NCI-H2107 treated with DMSO at 0.1 percent for 48 hours (cell line): Measurements from ENCODE around the gene ADD2.

ENCODE experiments used
- DNase-seq: peaks from one replicate; lab custom pipeline; 2025; ENCODE audit not compliant: unreplicated experiment; lab: John Stamatoyannopoulos, UW

Gene ADD2

DNA sequence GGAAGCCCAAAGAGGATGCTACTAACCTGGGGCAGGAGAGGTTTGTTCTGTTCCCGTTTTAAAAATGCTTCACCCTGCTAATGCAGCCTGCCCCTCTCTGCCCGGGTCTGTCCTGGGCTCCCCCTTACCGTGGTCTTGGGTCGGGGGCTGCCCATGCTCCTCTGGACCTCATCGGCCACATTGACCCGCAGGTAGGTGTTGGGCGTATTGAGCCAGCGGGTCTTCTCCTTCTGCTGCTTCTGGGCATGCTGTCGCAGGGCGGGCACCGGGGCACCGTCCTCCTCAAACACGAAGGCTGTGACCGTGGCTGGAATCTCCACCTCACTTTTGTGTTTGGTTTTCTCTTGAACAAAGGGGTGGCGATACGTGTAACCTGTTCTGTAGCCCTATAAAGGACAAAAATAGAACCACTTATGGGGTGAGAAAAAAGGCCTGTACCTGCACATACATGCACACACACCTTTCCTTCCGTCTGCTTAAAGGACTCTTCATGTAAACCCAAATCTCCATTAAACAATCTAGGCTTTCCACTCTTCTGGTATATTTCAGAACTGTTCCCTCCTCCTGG, 89.3 kb downstream of the ADD2 start:
- no peak for DNase-seq

DNA sequence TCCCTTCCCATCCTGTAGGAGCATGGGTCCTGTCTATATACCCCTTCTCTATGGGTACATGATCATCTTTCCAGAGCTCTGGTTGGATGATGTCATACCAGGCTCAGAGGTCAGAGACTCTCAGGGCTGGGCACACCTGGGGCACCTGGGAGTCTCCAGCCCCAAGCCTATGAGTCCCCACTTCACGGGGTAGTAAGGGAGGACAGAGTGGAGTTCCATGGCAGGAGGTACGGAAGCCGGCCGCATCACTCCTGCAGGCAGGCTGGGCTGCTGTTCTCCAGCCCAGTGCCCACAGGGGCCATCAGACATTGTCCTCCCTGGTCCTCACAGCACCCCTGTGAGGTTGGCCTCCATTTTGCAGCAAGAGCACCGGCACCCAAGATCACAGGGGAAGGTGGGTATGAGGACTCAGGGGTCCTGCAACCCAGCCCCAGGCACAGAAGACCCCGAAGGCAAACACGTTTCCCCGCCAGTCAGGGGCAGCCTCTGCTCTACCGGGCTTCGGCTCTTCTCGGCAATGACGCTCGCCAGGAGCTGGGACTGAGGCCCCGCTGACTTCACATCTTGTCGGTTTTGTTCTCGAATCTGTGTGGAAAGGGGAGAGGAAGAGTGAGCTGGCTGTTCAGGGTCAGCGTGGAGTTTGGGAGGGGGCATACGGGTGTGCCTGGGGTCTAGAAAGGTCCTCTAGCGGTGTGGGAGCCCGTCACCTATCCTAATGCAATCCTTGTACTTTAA, 91.5 kb downstream of the ADD2 start:
- DNase-seq: no peak

DNA sequence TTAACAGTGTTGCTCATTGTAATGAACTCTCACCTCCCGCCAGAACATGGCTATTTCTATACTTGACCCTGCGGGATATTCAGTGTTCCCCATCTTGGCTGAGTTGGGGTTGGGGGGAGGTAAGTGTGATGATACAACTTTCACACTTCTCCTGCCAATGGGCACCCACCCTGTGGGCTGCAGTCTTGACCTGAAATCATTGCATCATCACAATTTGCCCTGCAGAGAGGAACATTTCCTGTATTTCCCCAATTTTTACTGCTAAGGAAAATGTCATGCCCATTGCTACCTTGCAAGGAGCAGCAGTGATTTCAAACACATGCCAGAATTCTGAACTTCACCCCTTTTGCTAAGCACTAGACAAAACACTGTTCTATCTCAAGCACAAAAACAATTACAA, 92.1 kb downstream of the ADD2 start:
- no peak for DNase-seq

DNA sequence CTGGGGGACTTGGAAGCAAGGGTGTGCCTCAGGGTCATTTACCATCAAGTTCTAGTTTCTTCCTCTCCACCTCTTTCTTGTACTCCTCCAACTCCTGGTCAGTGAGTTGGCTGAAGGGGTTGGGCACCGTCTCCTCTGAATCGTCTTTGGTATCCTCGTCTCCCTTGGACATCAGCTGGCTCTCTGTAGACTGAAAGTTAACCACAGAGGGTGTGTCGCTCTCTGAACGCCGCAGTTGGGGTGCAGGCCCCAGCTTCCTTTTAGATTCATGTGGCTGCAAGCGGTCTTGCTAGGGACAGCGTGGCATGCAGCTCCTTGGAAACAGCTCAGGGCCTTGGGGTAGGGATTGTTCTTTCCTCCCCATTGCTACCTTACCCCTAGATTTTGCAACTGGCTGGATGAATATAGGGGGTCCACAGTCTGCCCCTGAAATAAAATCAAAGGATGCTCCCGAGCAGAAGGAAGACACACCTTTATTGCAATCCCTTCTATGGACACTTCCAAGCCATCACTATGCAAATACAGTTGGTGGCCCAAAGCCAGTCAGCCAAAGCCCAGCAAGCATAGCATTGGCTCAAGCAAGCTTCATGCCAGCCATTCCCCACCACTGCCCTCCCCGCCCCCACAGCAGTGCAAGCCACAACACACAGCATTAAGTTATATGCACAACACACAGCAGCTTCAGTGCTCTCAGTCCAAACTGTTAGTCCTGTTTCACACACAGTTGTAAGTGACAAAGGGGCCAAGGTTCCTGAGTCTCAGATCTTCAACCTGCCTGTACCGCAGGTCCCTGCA, 93.2 kb downstream of the ADD2 start:
- DNase-seq: no peak

DNA sequence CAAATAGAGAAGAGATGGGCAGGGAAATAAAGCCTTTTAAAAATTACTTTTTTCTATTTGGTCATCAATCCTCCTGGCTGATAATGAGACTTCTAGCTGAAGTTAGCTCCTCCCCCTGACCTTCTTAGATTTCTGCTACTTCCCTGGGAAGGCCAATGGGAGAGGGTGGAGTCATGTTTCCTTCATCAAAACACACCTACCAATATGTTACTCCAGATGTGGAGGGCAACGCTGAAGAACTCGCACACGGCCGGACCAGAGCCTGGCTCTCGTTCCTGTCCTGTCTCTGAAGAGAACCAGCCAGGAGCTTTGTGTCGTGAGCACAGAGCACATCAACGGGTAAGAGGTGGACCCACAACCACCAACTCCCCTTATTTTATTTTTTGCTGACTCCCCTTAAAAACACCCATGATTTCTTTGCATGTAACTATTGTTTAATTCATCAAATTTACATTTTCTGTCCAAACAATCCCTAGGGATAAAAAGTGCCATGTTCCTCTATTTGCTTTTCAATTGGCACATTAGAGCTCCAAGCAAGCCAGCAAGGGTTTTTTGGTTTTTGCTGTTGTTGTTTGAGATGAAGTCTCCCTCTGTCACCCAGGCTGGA, 94.9 kb downstream of the ADD2 start:
- no peak for DNase-seq

DNA sequence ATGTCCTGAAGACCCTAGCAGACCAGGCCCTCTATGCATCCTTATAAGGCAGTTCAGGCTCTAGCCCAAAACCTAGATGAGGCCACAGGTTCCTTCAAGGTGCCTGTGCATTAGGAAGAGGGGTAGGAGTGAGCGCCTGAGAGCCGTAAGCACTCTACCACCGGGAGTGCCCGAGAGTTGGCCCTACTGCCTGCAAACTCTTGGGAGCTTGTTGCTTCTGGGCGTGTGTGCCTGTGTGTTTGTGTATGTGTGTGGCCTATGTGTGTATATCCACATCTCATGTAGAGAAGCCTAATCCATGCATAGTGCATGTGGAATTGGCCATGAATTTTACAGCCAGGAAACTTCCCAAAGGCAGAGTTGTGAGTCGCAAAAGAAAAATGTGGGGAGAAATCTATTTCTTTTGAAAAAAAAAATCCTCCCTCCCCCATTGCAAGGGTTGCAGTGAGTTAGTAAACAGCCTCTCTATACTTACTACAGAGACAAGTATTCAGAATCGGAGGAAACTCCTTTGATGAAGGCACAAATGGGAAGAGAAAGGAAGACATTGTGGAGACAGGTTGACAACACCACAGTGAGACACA, 96.8 kb downstream of the ADD2 start:
- DNase-seq: no peak

DNA sequence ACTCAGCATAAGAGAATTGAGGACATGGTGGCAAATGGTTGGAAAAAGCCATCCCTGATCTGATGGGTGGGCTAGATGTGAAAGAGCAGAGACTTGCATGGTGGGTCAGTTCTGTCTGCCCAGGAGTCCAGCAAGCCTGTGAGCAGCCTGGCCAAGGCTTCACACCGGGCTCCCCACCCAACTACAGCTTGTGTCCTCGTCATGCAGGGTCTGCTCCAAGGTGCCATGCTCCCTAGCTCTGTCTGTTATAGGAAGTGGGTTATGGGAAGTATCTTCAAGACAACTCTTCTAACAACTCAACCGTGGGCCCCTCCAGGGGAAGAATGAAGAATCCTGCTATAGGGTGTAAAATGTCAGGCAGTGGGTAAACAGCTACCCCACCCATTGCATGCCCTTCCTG, 97.4 kb downstream of the ADD2 start:
- no peak for DNase-seq

DNA sequence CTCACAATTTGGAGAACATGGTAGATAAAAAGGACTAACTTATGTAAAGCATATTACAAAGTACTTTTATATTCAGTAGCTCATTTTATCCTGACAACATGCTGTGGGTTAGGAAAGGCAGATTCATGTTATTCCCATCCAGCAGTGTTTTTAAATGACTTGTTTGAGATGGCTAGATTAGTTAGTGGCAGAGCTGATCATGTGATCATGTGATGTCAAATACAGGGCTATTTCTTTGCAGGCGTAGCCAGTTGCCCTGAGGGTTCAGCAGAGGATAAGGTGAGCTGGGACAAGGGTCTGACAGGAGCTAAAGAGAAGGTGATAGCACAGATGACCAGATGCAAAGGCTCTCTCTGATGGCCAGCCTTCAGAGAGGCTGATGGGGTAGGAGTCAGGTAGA, 97.8 kb downstream of the ADD2 start:
- DNase-seq: no peak

DNA sequence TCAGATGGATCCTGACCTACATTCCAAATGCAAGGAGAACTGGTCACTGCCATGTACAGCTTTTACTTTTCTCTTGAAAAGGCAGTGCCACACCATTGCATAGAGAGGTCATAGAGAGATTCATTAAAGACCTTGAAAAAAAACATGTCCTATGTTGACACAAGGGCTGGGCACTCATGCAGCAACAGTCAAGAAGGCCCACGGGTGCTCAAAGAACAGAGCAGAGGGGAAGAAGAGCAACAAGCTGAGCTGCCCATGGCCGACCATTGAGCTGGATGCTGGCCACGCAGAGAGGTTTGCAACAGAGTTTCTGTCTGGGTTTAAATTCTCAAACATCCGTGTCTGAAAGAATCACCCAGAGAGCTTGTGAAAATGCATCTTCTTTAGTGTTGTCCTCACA, 99.1 kb downstream of the ADD2 start:
- no peak for DNase-seq

DNA sequence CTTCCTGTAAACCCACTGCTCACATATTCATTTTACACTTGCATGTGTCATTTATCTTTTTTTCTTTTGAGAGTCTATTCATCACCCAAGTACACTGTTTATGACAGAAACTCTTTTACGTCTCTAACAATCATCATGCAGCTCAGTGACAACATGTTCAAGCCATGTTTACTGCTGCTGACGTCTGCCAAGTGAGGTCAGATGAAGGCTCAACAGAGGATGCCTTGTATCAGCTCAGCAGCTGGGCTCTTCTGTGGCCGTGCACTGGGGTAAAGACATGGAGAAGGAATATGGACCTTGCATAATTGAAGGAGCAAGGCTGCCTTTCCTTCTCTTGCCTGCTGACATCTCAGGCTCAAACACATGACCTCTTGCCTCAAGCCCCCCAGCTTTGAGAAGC, 99.6 kb downstream of the ADD2 start:
- DNase-seq: no peak

DNA sequence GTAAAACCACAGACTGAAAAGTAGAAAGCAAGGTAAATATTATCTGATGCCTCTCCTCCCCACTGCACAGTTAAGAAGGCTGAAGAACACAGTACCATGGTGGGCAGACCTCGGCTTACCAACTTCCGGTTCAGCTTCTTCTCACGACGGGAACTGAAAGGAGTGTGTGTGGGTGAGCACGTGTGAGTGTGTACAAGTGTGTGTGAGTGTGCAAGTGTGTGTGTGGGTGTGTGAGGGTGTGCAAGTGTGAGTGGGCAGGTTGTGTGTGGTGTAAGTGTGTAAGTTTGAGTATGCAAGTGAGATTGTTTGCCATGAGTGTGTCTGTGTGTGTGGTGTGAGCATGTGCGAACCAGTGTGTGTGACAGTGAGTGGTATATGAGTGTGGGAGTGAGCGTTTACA, 103.5 kb downstream of the ADD2 start:
- no peak for DNase-seq

DNA sequence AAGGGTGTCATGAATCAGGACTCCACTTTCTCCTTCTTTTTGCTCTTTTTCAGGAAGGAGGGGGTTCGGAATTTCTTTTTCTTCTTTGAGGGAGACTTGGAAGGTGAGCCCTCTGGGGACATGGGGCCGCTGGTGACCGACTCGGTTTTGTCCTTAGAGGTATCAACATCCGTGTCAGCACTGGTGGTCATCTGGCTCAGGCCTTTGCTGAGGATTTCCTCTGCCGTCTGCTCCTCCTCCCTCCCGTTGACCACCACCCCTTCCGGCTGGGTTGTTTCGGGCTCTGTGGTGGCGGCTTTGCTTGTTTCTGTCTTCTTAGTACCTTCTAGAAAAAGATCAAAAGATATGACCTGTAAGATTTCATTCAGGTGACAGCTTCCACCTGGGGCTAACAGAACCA, 104.6 kb downstream of the ADD2 start:
- DNase-seq: no peak

DNA sequence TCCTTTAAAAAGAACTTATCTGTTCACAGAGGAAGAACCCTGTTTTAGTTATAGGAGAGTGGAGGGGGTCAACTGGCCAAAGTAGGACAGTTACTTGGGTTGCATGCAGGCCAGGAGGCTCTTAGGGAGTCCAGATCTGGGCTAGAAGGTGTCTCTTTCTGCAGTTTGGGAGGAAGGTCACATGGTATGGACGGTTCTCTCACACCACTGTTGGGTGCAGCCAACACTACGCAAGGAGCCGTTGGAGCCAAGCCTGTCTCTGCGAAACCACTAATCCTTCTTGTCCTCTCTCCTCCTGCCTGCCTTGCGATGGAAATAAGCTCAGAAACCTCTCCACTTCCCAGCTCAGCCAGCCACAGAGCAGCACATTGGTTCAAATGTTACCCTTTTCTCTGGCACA, 108.4 kb downstream of the ADD2 start:
- DNase-seq: no peak

DNA sequence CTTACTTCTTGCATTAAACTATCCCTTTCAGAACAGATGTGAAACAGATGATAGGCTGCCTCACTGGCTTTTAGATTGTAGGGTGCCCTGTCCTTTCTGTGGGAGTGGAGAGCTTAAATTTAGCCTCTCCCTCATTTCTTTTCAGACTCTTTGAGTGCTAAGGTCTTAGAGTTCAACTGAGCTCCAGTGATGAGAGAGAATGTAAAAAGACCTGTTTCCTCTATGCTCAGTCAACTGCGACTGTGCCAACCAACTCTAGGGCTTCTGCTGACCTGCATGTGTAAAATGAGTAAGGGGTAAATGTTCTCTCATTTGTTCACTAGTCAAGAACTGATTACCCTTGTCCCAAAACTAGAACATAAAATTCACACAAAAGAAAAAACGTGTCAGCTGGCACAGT, 109.5 kb downstream of the ADD2 start:
- DNase-seq: no peak

DNA sequence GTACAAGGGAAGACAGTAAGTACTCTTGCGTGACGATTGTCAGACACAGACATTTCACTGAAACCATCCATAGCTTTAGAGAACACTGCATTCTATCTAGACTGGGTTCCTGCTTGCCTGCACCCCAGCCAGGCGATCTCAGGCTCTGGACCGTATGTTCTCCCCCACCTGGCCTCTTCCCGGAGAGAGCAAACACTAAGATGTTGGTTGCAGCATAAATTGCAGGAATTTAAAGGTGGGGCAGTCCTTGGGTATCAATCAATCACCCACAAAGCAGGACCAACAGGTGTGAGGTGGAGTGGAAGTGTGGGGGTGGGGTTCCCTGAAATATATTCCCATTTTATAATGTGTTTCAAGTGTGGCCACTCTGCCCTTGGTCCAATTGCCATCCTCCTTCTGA, 110.8 kb downstream of the ADD2 start:
- no peak for DNase-seq

DNA sequence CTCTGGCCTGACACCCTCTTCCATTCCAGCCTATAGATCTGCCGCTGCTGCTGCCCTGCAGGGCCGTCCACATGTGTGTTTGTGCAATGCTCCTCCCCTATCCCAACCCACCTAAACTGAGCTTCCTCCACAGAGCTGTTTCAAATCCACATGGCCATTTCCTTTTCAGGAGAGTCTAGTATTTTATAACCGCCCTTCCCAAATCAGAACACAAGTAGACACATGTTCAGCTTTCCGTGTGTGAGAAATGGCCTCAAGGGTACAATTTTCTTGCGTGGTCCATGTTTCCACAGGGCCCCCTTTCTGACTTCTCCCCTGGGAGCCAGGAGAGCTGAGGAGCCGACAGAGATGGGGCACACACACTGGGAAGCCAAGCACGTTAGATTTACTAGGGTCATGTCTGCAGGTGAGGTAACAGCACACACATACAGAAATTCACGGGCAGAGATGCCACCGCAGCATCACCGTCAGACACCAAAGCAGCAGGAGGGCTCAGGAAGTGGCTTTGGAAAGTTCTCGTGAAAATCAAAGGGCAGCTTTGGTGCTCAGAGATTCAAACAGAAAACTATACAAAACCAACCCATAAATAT, 111.5 kb downstream of the ADD2 start:
- no peak for DNase-seq

DNA sequence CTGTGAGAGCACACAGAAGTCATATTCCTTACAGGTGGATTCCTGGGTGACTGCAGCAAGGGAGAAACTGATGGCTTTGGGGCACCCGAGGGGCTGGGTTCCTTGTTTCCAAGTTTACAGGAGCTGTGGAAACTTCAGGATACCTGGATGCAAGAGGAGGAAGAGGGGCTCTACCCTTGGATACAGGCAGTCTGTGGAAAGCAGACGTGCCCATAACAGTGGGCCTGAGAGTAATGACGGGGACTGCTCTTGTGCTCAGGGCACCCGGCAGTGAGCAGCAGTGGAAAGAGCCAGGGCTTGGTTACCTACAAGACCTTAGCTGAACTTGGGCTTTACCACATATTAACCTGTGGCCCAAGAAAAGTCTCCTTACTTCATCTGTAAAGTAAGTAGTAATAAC, 112.2 kb downstream of the ADD2 start:
- no peak for DNase-seq

DNA sequence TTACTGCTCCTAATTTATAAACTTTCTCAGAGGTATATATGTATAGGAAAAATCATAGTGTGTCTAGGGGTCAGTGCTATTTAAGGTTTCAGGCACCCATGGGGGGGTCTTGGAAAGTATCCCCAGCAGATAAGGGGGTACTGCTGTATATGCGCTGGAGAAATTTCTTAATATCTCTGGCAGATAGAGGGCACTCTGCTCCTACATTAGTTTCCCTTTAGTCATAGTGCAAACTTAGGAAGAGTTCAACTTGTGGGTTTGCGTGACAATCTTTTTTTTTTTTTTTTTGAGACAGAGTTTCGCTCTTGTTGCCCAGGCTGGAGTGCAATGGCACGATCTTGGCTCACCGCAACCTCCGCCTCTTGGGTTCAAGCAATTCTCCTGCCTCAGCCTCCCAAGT, 112.8 kb downstream of the ADD2 start:
- peak; percentile 32 for DNase-seq

DNA sequence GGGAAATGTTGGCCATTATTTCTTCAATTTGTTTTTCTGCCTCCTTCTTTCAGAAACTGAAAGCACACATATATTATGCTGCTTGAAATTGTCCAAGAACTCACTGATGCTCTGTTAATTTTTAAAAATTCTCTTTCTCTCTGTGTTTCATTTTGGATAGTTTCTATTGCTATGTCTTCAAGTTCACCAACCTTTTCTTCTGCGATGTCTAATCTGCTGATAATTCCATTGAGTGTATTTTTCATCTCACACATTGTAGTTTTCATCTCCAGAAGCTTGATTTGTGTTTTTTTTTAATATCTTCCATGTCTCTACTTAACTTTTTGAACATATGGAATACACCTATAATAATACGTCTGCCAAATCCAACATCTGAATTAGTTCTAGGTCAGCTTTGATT, 116.3 kb downstream of the ADD2 start:
- DNase-seq: no peak

DNA sequence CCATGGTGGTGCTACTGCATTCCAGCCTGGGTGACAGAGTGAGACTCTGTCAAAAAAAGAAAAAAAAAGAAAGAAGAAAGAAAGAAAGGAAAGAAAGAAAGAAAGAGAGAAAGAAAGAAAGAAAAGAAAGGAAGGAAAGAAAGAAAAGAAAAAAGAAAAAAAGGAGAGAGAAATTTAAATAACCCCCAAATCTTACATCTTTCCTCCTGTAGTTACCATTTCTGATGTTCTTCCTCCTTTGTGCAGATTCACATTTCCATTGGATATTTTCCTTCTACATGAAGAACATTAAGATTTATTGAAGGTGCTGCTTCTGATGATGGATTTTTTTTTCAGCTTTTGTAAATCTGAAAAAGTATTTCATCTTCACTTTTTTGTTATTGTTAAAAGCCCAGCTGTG, 117.0 kb downstream of the ADD2 start:
- DNase-seq: no peak

DNA sequence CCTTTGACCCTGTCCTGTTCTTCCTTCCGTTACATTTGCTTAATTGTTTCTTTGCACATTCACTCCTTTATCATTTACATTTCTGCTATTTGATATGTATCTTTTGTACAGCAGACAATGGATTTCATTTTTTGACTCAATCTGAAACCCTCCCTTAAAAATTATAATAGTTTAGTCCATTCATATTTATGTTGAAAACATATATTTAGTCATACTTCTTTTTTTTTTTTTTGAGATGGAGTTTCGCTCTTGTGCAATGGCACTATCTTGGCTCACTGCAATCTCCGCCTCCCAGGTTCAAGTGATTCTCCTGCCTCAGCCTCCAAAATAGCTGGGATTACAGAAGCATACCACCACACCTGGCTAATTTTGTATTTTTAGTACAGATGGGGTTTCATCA, 119.0 kb downstream of the ADD2 start:
- no peak for DNase-seq
